CD1c-positive myeloid dendritic cell (primary cell): ENCODE results near the gene SORCS1.

Source experiments
- DNase-seq: peaks from one replicate; pipeline ENCODE4 v3.0.0-alpha.2; 2016; ENCODE audit errors: extremely low spot score

Gene SORCS1

GRCh38 chr10:106661767-106662140 lies 502.8 kb downstream of the SORCS1 start:
- no peak for DNase-seq

- no peak for DNase-seq
Observed at GRCh38 chr10:106661133-106661766, 503.3 kb downstream of the SORCS1 start.

- DNase-seq, result no peak
Observed at GRCh38 chr10:106660550-106660949, 504.0 kb downstream of the SORCS1 start.

GRCh38 chr10:106655636-106656035 lies 508.9 kb downstream of the SORCS1 start:
- DNase-seq, result no peak

- no peak for DNase-seq
Observed at GRCh38 chr10:106655165-106655564, 509.3 kb downstream of the SORCS1 start.

- DNase-seq, result no peak
Observed at GRCh38 chr10:106652279-106652678, 512.2 kb downstream of the SORCS1 start.

DNA sequence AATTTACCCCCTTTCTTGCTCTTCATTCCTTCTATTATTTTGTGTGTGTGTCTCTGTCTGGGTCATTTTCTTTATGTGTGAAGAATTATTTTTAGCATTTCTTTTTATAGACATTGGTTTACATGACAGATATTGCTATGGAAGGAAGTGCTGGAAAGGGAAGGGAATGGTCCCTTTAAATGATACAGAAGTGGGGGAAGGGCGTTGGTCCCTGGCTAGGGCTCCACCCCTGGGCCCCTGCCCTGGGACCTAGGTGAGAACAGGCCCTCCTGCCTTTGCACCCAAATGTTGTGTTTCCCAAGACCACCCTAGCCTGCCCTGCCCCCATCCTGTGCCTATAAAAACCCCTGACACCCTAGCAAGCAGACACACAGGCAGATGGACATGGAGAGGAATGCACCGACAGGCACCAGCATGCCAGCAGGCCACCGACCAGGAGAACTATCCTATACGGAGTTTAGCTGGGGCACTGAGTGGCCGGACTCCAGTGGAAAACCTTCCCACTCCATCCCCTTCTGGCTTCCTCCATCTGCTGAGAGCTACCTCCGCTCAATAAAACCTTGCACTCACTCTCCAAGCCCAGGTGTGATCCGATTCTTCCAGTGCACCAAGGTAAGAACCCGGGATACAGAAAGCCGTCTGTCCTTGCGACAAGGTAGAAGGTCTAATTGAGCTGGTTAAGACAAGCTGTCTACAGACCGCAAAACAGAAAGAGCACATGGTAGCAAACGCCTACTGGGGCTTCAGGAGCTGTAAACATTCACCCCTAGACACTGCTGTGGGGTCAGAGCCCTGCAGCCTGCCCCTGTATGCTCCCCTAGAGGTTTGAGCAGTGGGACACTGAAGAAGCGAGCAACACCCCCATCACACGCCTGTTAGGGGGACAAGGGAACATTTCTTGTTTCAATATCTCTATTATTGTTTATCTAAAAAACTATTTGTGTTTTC lies 515.7 kb downstream of the SORCS1 start:
- DNase-seq, result no peak

GRCh38 chr10:106643473-106643872 lies 521.0 kb downstream of the SORCS1 start:
- no peak for DNase-seq

DNA sequence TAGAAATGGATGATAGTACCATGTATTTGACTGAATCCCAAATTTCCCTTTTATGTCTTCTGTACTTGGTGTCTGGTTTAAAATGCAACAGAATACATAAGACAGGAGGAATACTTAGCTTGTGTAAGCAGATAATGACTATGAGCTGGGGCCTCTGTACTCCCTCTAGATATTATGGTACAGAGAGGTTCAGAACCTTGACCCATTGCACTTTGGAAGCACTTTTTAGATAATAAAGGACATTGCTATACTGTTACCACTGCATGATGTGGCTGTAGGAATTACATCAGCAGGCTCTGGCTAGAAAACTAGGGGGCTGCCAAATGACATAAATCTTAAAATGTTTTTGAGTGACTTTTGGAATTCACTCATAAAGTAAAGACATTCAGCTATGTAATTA lies 526.6 kb downstream of the SORCS1 start:
- no peak for DNase-seq

DNA sequence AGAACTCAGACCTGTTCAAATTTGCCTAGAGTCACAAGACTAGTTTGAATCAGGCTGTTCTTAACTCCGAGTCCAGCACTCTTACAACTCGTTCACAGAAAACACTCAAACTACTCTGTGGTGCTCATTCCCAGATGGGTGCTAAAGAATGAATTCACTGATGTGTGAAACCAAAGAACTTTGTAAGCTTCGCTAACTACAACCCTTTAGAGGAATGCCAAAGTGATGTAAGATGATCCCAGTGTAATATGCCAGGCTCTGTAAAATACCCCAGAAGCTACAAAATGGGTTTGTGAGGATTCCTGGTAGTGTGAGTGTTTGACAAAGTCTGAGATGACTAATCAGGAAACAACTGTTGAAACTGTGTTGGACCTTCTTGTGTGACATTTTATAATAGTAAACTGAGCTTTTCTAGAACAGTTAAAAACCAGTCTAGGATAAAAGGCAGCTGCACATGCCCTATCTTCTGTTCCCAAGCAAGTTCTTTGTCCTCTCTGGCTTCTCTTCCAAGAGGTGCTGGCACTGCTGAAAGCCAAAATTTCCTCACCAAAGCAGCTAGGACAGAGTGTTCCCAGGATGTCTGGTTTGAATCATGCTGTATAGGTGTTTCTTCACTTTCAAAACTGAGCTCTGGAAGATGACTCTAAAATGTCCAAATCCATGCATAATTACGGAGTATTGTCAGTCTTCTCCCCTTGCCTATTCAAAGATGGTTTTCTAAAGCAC lies 527.6 kb downstream of the SORCS1 start:
- no peak for DNase-seq

DNA sequence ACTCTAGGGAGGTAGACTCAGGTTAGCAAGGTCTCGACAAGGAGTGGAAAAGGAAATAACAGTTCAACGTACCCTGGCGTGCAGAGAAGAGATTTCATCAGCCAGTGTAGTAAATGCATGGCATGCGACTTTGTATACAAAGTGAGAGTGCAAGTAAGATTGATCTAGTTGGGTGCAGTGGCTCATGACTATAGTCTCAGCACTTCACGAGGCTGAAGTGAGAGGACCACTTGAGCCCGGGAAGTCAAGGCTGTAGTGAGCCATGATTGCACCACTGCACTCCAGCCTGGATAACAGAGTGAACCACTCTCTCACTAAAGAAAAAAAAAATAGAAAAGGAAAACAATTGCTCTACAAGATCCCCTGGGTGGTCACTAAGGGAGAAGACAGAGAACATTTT lies 528.6 kb downstream of the SORCS1 start:
- DNase-seq, result no peak

- no peak for DNase-seq
Observed at GRCh38 chr10:106631016-106631702, 533.3 kb downstream of the SORCS1 start.

DNA sequence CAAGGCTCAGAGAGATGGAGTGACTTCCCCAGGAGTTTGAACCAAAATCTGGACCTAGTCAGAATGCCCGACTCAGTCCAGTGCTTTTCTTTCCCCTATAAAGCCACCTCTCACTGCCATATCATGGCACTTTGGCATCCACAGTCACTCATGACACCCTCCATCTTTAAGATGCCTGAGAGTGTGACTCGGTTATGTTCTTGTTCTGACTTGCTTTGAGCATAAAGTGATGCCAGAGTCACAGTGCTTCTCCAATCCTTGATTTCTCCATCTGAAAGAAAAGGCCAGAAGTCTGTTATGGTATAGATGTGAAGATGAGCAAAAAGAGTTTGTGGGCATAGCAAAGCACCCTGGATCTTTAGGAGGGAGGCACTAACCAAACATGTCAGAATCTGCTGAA lies 538.1 kb downstream of the SORCS1 start:
- DNase-seq, result no peak

GRCh38 chr10:106625751-106626150 lies 538.8 kb downstream of the SORCS1 start:
- DNase-seq, result no peak

GRCh38 chr10:106619346-106619745 lies 545.2 kb downstream of the SORCS1 start:
- DNase-seq, result no peak

- no peak for DNase-seq
Observed at GRCh38 chr10:106618646-106619045, 545.9 kb downstream of the SORCS1 start.

DNA sequence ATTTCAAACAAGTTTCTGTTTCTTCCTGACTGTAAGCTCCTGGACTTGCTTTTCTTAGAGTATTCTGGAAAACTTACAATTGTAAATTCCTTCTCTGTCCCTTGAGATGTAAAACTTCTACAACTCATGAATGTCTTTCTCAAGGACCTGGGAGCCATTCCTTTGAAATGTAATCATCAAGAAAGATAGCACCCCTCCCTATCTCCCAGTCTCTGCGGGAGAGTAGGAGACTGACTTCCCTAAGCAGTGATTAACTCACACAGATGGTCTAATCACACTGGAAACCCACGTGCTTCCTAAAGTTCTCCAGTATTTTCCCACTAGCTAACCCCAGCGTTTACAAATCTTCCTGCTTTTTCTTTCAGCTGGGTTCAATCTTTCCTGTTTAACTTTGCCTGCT lies 549.4 kb downstream of the SORCS1 start:
- DNase-seq, result no peak

DNA sequence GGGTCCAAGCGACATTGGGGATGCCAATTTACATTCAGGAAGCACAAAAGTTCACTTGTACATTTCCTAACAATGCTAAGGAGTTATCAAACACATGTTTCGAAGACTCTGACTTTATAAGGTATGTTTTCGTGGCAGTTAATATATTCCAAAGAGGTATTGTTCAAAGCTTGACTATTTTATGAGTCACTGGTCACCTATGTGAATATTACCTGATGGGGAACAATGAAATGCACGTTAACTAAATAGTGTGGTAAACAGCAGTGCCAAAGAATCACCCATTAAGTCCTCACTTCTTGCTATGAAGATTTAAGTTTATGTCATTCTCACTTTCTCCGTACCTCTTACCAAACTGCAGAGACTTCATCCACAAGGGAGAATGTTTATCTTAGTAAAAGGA lies 550.2 kb downstream of the SORCS1 start:
- DNase-seq, result no peak

DNA sequence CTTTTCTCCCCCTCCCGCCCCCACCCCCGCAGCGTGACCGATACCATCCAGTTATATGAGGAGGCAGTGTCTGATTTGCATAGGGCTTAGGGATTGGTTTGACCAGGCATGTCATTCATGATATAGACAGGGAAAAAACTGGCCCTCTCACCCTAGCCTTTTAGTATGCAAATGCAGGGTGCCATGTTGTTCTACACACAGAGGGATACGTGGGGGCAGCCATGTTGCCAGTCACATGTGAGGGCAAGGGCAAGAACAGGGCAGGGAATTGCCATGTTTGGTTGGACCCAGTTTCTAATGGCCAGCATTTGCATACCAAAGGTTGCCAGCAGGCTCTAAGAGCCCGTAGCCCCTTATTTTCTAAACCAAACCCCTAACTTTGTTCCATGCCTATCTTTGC lies 552.1 kb downstream of the SORCS1 start:
- DNase-seq, result no peak

DNA sequence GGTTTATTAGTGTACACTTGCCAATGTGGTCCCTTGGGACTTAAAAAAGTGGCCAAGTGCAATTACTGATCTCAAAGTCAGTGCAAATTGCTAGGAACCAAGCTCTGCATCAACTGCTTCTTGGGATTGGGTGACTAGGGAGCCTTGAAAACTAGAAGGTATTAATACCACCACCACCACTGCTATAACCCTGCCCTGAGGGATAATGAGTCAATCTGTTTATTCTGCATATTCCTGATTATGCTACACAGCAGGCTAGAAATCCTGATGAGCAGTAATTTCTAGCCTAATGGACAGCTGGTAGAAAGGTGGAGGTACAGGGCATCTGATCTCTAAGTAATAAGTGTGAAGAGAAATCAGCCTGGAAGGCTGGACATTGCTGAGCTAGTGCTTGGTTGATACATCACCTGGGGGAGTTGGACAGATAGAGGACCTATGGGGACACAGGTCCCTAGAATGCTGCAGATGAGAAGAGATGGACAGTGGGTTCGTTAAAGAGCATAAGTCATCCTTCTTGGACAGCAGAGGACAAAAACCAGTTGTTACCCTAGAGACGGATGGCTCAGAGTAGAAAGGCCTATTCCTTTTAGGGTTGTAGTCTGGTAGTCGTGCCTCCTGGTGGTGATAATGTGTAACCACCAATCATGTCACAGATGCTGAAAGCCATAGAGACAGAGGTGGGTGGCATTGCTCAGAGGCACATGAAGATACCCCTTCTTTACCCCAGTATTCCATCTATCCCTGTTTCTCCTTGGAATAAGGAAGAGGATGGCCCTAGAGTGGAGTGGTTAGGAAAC lies 554.8 kb downstream of the SORCS1 start:
- no peak for DNase-seq

DNA sequence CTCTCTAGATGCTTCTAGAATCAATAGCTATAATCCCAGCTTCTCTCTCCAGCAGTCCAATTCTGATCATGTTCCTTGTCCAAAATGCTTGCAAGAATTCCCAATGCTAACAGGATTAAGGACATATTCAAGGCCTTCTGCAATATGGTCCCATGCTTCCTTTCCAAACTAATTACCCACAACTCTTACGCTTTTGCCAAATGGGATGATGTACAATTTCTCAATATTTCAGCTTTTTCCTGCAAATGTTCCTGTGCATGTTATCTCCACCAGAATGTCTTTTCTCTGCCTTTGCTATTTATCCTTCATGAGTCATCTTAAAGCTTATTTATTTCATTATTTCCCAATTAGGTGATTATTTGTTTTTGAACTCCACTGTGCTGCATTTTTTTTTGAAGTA lies 556.4 kb downstream of the SORCS1 start:
- no peak for DNase-seq
